Cardiac muscle cell (in vitro differentiated cells and primary cell): ENCODE results near the gene SEC16A. TPM values are rescaled to one million over a fixed set of nuclear protein-coding genes. Genes with fewer than 3 reads are reported as not detected.

Experiments
- DNase-seq, 2 donors: peaks; one replicate each; pipeline versions ENCODE4 v3.0.0 to v3.0.0-alpha.2; 2010 to 2017; ENCODE audit warnings: low read depth in 1 of 2, low spot score in 1 of 2
- H3K27ac ChIP-seq: fragments of 200-600 bp; sonication (generic); 2 replicates; pipeline ENCODE4 v1.5.1; 2016
- H3K27me3 ChIP-seq: fragments of 200-600 bp; sonication (generic); 2 replicates; pipeline ENCODE4 v1.6.0; 2016; ENCODE audit warnings: control low read depth
- H3K36me3 ChIP-seq: fragments of 200-600 bp; sonication (generic); 2 replicates; pipeline ENCODE4 v1.5.1; 2016; ENCODE audit warnings: control low read depth
- H3K4me1 ChIP-seq: fragments of 200-600 bp; sonication (generic); 2 replicates; pipeline ENCODE4 v1.8.1; 2017; ENCODE audit warnings: low read depth, mild to moderate bottlenecking, mixed run types
- H3K4me3 ChIP-seq: fragments of 200-600 bp; sonication (generic); 2 replicates; pipeline ENCODE4 v1.5.1; 2016; ENCODE audit warnings: mild to moderate bottlenecking
- H3K9me3 ChIP-seq: fragments of 200-600 bp; sonication (generic); 2 replicates; pipeline ENCODE4 v1.5.1; 2017; ENCODE audit warnings: low read depth, mild to moderate bottlenecking, control low read depth
- CTCF ChIP-seq: IDR thresholded peaks from 2 replicates; pipeline ENCODE4 v1.5.1; 2012; ENCODE audit warnings: low read depth, mild to moderate bottlenecking, low read length
- polyA plus RNA-seq: library from polyadenylated mRNA; unstranded; fragments of >200 nt; fragmentation: Nextera tagmentation; extraction: Ambion mirVana; gene quantifications from 2 replicates; pipeline ENCODE4 v1.2.1, GENCODE V29; 2016
- total RNA-seq: library from RNA; depleted of rRNA; stranded (reverse); fragments of >200 nt; gene quantifications from 2 replicates; pipeline ENCODE4 v1.2.3, GENCODE V29; 2016

The SEC16A gene
- total and polyA plus RNA-seq, 2 experiments from 2014 or later, result 32.3 to 39.5 TPM

GRCh38 chr9:136464241-136464640 is 18.6 kb downstream of the SEC16A start:
- H3K27ac ChIP-seq, result no peak overlapping the region
- H3K4me1 ChIP-seq, result no peaks in the 10 kb centered on the region
- no peaks in the 10 kb centered on the region for H3K9me3 ChIP-seq
- DNase-seq, result no peak
- TF ChIP-seq CTCF, result no peak
- no peak overlapping the region for H3K4me3 ChIP-seq
- H3K27me3 ChIP-seq, result no peaks in the 10 kb centered on the region
- peaks cover 83% of the 10 kb centered on the region for H3K36me3 ChIP-seq

DNA sequence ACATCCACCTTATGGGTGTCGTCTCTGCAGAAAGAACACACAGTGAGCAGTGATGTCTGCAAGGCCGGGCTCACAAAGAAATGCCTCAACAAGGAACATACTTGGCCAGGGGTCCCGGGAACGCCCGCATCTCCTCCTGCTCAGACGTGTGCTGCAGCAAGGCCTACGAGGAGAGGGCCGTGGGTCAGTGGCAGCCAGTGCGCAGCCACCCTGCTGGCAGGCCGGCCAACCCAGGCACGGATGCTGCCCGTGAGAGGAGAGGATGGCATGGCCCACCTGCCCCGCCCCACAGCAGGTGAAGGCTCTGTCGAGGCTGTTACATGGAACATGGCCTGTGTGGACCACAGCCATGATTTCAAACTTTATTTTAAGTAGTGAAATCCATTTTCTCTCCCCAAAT is 19.3 kb downstream of the SEC16A start:
- Histone ChIP-seq H3K27ac (no peak overlapping the region), H3K27me3 (no peaks in the 10 kb centered on the region), H3K4me3 (no peak overlapping the region), H3K36me3 (peaks cover 85% of the 10 kb centered on the region), H3K9me3 (no peaks in the 10 kb centered on the region), H3K4me1 (no peaks in the 10 kb centered on the region)
- DNase-seq, result no peak
- TF ChIP-seq CTCF, result no peak

DNA sequence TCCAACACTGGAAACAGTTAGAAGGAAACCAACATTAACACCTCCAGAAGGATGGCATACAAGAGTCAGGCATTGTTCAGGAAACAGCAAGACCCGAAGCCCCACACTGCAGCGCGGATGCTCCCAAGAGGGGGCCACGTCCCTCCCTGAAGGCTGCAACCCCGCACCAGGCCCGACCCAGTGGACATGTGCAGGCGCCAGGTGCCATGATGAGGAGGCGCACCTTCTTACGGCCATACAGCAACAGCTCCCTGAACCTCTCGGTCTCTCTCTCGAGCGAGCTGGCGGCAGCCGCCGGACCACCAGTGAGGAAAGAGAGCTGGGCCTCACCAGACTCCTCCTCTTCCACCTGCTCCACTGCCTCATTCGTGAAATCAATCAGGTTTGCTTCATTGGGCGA is 20.2 kb downstream of the SEC16A start:
- TF ChIP-seq CTCF, result no peak
- H3K36me3 ChIP-seq, result peaks cover 77% of the 10 kb centered on the region

GRCh38 chr9:136460772-136461325 is 22.0 kb downstream of the SEC16A start:
- Histone ChIP-seq H3K4me1 (no peaks in the 10 kb centered on the region), H3K9me3 (no peaks in the 10 kb centered on the region), H3K4me3 (no peak overlapping the region), H3K27me3 (no peaks in the 10 kb centered on the region), H3K36me3 (peaks cover 75% of the 10 kb centered on the region), H3K27ac (no peak overlapping the region)
- no peak for TF ChIP-seq CTCF
- no peak for DNase-seq

More for the DNA sequence above, 20.2 kb downstream of the SEC16A start:
- Histone ChIP-seq H3K4me3 (no peak overlapping the region), H3K27ac (no peak overlapping the region), H3K9me3 (no peaks in the 10 kb centered on the region), H3K27me3 (no peaks in the 10 kb centered on the region), H3K4me1 (no peaks in the 10 kb centered on the region)
- DNase-seq, result no peak

DNA sequence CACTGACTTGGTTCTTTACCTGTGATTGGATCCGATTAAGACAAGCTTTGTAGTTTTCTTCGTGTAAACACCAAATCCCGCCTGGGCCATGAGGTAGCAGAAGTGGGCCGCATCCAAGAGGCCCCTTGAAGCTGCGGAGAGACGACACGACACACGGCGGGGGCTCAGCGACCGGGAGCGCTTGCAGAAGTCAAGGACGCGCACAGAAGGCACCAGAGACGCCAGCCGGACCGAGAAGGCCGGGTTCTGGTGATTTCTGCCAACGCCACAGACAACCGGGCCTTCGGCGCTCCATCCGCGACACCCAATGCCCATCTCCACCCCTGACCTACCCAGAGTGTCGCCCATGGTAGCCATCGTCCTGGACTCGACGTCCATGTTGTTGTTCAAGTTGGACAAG is 23.4 kb downstream of the SEC16A start:
- H3K36me3 ChIP-seq, result peaks cover 75% of the 10 kb centered on the region
- no peaks in the 10 kb centered on the region for H3K9me3 ChIP-seq
- no peak for DNase-seq
- no peak overlapping the region for H3K27ac ChIP-seq
- no peak for TF ChIP-seq CTCF
- H3K27me3 ChIP-seq, result no peaks in the 10 kb centered on the region
- no peak overlapping the region for H3K4me3 ChIP-seq
- H3K4me1 ChIP-seq, result no peaks in the 10 kb centered on the region
